Measurements from ENCODE around the gene GALNT3. TPM values are rescaled to one million over a fixed set of nuclear protein-coding genes. Genes with fewer than 3 reads are reported as not detected.

GALNT3 gene
- total and polyA plus RNA-seq, 8 donors = 15.6 to 37.7 (median 30.4) TPM

DNA sequence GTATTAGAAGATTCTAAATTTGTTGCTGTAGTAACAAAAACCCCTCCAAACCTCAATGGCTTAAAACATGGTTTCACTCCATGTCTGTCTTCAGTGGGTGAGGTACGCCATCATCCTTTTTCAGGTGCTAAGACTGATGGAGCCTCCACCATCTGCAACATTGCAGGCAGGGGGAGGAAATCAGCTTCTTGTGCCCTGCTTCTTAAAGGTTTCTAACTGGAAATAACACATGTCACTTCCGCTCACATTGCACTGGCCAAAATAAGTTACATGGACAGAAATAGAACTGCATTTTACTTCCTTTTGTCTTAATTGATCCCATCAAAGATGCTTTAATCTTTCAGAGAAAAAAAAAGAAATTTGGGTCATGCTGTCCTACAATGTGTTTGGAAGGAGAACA is 94.1 kb downstream of the GALNT3 start:
- Histone ChIP-seq H3K36me3 (no peaks in the 10 kb centered on the region), H3K27ac (no peak overlapping the region), H3K4me3 (no peak overlapping the region), H3K4me1 (no peaks in the 10 kb centered on the region), H3K9me3 (no peaks in the 10 kb centered on the region), H3K27me3 (no peaks in the 10 kb centered on the region)
- DNase-seq (no peak), ATAC-seq (no peak)
- intact Hi-C loops (cut with DNase I) = loop anchor here in 1 of 2 donors (5.0 kb wide), 1 partner anchor 298 kb away; no protein-coding TSS in a partner anchor
- TF ChIP-seq, protein P1, sequence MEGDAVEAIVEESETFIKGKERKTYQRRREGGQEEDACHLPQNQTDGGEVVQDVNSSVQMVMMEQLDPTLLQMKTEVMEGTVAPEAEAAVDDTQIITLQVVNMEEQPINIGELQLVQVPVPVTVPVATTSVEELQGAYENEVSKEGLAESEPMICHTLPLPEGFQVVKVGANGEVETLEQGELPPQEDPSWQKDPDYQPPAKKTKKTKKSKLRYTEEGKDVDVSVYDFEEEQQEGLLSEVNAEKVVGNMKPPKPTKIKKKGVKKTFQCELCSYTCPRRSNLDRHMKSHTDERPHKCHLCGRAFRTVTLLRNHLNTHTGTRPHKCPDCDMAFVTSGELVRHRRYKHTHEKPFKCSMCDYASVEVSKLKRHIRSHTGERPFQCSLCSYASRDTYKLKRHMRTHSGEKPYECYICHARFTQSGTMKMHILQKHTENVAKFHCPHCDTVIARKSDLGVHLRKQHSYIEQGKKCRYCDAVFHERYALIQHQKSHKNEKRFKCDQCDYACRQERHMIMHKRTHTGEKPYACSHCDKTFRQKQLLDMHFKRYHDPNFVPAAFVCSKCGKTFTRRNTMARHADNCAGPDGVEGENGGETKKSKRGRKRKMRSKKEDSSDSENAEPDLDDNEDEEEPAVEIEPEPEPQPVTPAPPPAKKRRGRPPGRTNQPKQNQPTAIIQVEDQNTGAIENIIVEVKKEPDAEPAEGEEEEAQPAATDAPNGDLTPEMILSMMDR (IDR thresholded peaks at IDR 0.05) = no peak

DNA sequence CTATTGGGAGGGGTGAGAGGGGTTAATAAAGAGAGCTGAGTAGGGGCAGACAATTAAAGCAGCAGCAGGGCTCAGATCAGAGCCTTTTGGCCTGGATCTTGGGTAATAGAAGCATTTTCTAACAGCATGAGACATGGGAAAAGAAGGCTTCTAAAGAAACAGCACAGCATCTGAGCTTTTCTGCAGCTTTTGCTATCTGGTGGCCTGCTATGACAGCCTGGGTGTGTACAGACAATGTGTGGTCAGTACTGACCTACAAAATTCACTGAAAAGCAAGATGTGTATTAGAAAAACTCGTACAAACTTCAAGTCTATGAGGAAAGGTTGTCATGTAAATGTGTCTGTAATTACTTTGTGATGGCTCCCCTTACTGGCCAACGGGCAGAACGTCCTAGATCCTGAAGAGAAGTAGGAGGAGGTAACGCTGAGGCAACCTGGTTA is 95.6 kb downstream of the GALNT3 start:
- no peaks in the 10 kb centered on the region for H3K4me1 ChIP-seq
- peak in 2 of 4 donors; percentile 53 to 65 for DNase-seq
- no peak overlapping the region for H3K27ac ChIP-seq
- ATAC-seq = peak; percentile 93
- intact Hi-C loops (cut with DNase I) = no loop called here
- H3K36me3 ChIP-seq = no peaks in the 10 kb centered on the region
- no peak overlapping the region for H3K4me3 ChIP-seq
- TF ChIP-seq, protein P1 (IDR thresholded peaks at IDR 0.05) = peak; percentile 17 to 26
- H3K27me3 ChIP-seq = no peaks in the 10 kb centered on the region
- no peaks in the 10 kb centered on the region for H3K9me3 ChIP-seq

DNA sequence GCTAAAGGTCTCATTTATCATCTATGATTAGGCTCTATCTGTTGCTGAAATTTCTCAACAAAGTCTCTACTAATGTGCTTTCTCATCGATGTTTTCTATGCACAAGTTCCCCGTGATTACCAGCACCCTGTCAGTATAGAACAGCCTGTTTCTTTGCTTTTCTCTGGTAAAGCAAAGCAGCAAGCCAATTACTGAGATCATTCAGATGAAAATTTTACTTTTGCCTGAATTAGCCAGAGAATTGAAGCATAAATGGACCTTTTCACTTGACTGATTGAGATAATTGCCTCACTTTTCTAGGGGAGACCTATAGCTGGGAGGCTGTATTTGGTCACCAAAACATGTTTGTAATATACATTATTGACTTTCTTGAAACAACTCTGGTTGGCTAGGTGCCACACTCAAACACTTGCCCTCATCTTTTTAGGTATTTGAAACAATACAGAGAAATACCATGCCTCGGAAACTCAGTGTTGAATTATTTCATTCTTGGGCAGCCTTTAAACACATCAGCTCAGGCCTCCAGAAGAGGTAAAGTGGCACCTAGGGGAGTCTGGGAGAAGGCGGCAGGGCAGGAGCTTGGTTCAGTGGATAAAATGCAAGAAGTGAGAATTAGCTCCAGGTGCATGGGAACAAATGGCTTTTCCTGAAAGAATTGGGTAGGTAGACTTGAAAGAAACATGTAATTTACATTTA is 96.2 kb downstream of the GALNT3 start:
- intact Hi-C loops (cut with DNase I) = no loop called here
- H3K4me3 ChIP-seq = no peak overlapping the region
- DNase-seq = no peak
- H3K9me3 ChIP-seq = no peaks in the 10 kb centered on the region
- no peaks in the 10 kb centered on the region for H3K36me3 ChIP-seq
- ATAC-seq = no peak
- TF ChIP-seq, protein P1 (IDR thresholded peaks at IDR 0.05) = no peak
- no peak overlapping the region for H3K27ac ChIP-seq
- H3K27me3 ChIP-seq = no peaks in the 10 kb centered on the region
- H3K4me1 ChIP-seq = no peaks in the 10 kb centered on the region

Other genes with a start within 250 kb of the GALNT3 start
- 10 to 100 TPM; 17.2 to 22.3 TPM for gene TTC21B, start 159.5 kb upstream of the GALNT3 start, total RNA-seq
- 10 to 100 TPM; 37.4 to 45.7 (median 43.2) TPM for gene TTC21B, start 159.5 kb upstream of the GALNT3 start, polyA plus RNA-seq (ENCODE audit: insufficient read length in 6 of 6)

Measured in left lung (tissue), 10 donors.